Adrenal gland (tissue), 5 donors: ENCODE data around the gene LCOR.

Experiments
- POLR2A ChIP-seq, 2 donors: fragments of 450-650 bp; IDR thresholded peaks; one replicate each; pipeline ENCODE4 v1.6.1; 2017; ENCODE audit warnings: antibody characterized with exemption in 2 of 2, mild to moderate bottlenecking in 2 of 2, moderate library complexity in 1 of 2
- TF ChIP-seq, protein P1 (sequence below), 6 experiments: fragments of 450-650 bp in 4 of 6; fragments of 200-600 bp in 2 of 6; sonication (generic) in 1 of 6; IDR thresholded peaks; 1 replicate in 5 of 6; 2 replicates in 1 of 6; pipeline versions ENCODE4 v1.5.1 to v1.8.0; 2016 to 2021; ENCODE audit warnings: antibody characterized with exemption in 6 of 6, mild to moderate bottlenecking in 2 of 6, moderate library complexity in 1 of 6
- donor health status: DM: no; HTN: no; CAD: no.

DNA sequence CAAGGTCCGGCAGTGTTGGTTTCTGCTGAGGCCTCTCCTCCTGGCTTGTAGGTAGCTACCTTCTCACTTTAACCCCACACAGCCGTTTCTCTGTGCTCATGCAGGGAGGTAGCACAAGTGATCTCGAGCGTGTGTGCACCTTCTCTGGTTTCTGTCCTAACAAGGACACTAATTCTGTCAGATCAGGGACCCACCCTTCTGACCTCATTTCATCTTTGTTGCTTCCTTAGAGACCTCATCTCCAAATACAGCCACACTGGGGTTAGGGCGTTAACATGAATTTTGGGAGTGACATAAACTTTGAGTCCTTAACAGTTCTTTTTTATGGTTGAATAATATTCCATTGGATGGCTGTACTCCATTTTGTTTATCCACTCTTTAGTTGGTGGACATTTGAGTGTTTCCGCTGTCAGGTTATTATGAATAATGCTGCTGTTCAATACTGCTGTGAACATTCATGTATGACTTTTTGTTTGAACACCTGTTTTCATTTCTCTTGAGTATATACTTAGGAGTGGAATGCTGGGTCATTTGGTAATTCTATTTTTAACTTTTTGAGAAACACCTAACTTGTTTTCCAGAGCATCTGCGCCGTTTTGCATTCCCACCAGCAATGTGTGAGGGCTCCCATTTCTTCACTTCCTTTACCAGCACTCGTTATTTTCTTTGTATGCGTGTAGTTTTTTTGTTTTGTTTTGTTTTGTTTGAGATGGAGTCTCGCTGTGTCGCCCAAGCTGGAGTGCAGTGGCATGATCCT is 57.5 kb downstream of the LCOR start:
- TF ChIP-seq, protein P1, sequence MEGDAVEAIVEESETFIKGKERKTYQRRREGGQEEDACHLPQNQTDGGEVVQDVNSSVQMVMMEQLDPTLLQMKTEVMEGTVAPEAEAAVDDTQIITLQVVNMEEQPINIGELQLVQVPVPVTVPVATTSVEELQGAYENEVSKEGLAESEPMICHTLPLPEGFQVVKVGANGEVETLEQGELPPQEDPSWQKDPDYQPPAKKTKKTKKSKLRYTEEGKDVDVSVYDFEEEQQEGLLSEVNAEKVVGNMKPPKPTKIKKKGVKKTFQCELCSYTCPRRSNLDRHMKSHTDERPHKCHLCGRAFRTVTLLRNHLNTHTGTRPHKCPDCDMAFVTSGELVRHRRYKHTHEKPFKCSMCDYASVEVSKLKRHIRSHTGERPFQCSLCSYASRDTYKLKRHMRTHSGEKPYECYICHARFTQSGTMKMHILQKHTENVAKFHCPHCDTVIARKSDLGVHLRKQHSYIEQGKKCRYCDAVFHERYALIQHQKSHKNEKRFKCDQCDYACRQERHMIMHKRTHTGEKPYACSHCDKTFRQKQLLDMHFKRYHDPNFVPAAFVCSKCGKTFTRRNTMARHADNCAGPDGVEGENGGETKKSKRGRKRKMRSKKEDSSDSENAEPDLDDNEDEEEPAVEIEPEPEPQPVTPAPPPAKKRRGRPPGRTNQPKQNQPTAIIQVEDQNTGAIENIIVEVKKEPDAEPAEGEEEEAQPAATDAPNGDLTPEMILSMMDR (IDR thresholded peaks at IDR 0.05): no peak
- no peak for TF ChIP-seq POLR2A (IDR thresholded peaks at IDR 0.05)
